NCI-H2227 (cell line): ENCODE measurements around the gene CLSTN2.

ENCODE experiments used
- DNase-seq: peaks from one replicate; lab custom pipeline; 2025; ENCODE audit not compliant: unreplicated experiment; lab: John Stamatoyannopoulos, UW

The CLSTN2 gene

DNA sequence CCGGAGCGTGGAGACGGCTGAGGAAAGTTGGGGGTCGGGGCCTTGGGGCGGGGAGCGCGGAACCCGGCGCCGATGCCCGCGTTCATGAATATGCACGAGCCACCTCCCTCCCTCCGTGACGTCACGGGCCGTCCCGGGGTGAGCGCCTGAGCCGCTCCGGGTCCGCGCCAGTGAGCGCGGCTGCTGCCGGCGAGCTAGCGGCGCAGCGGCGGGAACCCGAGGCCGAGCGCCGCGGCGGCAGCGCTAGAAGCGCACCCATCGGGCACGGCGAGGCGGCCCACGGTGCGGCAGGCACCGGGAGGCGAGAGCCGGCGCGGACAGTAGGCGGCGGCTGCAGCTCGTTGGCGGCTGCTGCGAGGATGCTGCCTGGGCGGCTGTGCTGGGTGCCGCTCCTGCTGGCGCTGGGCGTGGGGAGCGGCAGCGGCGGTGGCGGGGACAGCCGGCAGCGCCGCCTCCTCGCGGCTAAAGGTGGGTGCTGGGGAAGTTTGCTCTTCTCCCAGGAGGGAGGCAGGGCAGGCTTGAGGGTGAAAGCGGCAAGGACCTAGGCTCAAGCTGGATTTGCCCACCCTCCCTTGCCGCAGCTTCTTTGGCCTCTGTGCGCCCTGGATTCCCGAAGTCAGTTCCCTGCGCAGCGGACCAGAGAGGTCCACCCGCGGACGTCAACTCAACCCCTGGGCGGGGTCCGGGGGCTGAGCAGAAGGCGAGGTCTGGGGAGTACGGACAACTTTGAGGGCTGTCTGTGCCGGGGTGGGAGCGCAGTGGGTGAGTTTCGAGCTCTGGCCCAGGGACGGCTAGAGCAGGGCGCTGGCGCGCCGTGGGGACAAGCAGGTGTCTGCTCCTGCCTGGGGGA is at the start of gene CLSTN2:
Gene CLSTN2 (plus strand): TSS at position 170 of the 850 bp plus-strand sequence.
- DNase-seq: peak; percentile 88

DNA sequence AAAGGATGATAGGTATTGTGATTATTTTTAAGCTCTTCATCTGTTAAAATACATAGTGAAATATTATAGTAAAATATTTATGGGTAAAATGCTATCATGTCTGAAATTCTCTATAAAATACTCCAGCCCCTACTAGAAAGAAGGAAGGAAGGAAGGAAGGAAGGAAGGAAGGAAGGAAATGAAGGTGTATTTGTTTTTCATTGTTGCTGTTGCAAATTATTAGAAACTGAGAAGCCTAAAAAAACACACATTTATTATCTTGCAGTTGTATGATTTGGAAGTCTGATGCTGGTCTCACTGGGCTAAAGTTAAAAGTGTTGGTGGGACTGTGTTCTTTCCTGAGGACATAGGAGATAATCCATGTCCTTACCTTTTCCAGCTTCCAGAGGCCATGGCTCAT is 47.6 kb upstream of the CLSTN2 start:
- no peak for DNase-seq

GRCh38 chr3:139888561-139889140 is 46.3 kb upstream of the CLSTN2 start:
- DNase-seq: no peak

DNA sequence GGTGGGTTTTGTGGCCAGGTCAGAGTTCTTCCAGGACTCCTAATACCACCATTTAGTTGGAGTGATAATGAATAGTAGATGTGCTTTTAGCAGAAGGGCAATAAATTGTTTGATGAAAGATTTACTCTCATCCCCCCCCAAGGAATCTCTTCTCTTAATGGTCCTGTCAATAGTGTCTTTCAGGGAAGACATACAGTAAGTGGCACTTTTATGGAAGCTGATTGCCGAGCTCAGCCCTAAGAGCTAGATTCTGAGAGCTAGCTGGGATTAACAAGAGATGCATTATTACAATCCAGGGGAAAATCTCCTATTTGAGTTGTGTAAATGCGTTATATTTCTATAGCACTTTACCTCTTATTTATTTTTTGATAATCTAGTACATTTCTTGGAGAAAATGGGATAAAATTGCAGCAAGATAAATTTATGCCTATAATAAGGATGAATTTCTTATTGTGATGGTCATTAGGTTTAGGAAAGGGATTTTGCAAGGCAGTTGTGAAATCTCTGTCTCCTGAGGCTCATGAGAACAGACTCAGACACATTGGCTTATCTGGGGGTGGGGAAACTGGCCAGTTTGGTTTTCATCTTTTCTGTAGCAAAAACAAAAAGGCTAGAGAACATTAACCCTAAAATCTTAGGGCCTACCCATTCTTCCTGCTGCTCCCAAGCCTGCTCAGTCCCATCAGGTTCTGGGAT is 41.6 kb upstream of the CLSTN2 start:
- DNase-seq: peak; percentile 64

GRCh38 chr3:139893963-139894642 is 40.9 kb upstream of the CLSTN2 start:
- no peak for DNase-seq

GRCh38 chr3:139894643-139894989 is 40.4 kb upstream of the CLSTN2 start:
- DNase-seq: no peak

DNA sequence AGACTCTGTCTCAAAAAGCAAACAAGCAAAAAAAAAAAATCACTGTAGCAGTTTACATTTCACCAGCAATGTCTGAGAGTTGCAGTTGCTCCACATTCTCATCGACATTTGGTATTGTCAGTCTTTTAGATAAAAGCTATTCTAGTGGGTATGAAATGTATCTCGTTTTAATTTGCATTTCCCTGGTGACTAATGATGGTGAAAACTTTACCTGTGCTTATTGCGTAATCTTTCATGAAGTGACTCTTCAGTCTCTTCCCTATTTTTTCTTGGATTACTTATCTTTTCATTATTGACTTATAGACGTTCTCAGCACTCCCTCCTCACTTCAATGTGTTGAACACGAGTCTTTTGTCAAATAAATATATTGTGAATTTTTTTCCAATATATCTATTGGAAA is 37.2 kb upstream of the CLSTN2 start:
- no peak for DNase-seq

- no peak for DNase-seq
These were observed 28.6 kb upstream of the CLSTN2 start for GRCh38 chr3:139906418-139906817.

DNA sequence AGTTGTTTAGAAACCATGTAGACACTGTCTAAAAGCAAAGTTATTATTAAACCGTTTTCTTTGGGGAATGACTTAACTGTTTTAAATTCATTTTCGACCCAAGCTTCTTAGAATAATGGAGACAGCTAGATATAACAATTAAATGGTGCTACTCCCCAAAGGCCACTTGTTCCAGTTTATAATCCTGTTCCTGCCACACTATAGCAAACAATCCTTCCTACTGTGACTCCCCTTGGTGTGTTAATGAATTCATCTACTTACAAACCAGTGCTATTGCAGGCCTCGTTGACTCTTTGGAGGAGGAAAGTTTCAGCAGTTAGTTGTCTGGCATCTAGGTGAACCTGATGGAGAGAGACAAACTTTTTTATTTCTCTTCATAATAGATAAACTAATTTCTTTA is 25.2 kb upstream of the CLSTN2 start:
- no peak for DNase-seq

- DNase-seq: no peak
These were observed 18.7 kb upstream of the CLSTN2 start for GRCh38 chr3:139916271-139916670.

DNA sequence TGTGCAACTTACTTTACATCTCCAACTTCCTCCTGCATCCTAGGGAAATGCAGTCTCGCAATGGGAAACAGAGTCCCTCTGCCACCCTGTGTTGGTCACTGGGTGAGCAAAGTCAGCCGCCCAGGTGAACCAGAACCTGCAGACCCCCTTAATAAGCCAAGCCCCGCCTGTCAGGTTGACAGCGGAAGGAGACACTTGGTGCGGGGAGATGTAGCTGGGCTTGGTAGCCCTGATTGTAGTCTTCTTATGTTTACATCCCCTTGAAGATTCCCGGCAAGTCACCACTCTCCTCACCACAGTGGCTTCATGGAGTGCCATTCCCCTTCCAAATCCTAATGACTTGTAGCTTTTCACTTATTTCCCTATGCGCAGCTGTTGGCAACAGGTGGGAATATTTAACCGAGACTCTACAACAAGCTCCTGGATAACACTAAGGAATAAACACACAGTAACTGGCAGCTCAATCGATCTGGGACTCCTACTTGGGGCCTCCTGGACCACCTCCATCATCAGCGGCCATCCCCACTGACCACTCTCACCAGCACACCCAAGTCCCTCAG is 17.7 kb upstream of the CLSTN2 start:
- no peak for DNase-seq

GRCh38 chr3:139928708-139929505 is 6.1 kb upstream of the CLSTN2 start:
- DNase-seq: no peak

GRCh38 chr3:139930211-139930610 is 4.8 kb upstream of the CLSTN2 start:
- no peak for DNase-seq

DNA sequence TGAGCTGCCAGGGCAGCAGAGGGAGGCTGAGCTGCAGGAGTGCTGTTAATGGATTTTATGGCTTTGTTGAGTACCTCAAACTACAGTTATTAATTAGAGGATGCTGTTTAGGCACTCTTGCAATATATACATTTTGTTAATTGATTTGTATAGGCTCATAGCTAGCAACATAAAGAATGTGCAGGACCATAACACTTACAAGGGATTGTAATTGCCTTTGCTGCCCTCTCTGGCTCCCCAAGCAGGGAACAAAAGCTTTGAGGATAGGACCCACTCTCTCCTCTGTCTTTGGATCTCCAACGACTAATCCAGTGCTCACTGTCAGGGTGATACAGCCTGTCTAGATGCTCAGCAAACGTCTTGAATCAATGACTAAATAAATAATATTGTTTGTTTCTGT is 1.2 kb upstream of the CLSTN2 start:
- DNase-seq: peak; percentile 24

DNA sequence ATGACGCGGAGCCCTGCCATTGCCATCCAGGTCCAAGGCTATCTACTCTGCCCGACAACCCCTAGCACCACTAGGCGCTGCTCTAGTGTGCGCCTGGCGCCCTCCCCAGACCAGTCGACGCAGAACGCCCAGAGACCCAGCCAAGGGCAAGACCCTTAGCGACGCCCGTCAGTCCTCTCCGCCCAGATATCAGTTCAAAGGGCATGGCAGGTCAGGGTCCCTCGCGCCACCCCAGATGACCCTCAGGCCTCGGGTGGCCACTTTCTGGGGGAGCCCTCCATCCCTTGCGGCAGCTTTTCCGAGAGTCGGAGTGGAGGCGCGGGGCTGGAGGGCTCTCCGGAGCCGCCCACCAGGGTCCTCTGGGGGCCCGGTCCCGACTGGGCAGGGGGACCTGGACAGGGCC is 371 bp upstream of the CLSTN2 start:
- peak; percentile 63 for DNase-seq

DNA sequence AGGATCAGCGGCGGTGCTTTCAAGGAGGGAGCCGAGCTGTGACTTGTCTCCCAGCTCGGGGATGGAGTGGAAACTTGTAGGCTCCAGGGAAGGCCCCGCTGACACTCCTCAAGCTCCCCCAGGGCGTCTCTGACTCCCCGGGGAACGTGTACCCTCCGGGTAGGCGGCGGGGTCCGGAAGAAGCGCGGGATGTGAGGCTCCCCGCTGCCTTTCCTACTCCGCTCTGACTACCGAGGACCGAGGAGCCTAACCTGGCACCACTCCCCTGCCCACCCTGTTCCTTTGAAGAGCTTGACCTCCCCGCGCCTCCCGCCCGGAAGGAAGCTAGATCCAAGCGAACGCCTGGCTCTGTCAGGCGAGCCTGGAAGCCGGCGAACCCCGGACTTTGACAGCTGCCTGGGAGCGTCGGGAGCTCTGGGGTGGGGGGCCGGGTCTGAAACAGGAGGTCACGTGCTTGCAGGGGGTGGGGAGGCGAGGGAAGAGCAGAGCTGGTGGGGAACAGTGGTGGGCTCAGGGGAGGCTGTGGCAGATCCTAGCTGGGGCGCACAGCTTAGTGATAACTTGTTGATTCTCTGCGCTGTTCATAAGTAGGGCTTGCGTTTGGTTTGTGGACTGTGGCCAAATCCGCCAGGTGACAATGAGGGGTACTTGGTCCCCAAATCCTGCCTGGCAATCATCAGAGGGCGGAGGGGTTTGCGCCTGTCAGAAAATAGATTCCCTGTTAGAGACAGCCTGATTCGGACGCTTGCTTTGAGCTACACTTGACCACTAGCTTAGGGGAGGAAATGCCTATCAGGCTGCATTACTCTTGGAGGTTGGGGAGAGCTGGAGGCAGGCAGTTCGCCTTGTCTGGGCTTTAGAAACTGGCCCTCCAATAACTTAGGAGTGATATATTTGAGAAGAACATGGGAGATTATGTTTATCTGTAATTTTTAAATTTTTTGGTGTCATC is 1.2 kb downstream of the CLSTN2 start:
- DNase-seq: peak; percentile 41

DNA sequence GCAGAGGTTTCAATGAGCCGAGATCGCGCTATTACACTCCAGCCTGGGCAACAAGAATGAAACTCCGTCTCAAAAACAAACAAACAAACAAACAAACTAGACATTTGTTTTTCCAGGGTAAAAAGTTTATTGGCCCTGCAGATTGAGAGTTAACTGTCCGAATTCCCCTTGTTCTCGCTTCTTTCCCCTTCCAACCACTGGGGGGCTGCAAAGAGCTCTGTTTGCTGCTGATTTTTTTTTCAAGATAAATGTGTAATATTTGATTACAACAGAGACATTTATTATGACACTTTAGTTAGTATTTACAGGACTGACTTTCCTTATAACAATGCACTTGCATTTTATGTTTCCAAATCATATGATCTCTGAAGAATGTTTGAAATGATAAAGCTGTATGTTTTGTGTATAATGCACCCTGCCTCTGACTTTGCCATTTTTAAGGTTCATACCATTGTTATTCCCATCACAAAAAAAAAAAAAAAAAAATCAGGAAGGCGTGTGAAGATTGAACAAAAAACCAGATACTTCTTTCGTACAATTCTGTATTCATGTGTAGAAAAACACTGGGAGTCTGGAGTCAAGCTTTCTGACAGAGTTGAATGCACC is 2.8 kb downstream of the CLSTN2 start:
- DNase-seq: peak; percentile 23

DNA sequence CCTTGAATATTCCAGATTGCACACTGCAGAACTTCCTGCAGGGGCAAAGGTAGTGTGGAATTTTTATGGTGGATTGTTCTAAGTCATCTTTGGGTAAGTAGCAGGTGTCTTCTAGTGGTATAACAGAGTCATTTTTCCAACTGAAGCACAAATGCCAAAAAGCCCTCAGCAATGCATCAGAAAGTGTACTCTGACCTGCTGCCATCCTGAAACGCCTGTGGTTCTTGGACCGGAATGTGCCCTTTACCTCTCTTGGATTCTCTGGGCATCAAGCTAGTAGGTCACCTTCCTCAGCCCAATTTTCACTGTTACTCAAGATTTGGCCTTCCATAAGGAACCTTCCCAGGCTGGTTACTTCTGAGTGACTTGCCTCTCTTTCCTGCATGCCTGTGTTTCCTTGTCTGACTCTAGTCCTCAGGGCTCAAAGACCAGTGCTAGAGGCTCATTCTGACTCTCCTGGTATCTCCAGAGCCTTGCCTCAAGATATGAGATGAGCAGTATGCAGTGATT is 4.8 kb downstream of the CLSTN2 start:
- DNase-seq: no peak

DNA sequence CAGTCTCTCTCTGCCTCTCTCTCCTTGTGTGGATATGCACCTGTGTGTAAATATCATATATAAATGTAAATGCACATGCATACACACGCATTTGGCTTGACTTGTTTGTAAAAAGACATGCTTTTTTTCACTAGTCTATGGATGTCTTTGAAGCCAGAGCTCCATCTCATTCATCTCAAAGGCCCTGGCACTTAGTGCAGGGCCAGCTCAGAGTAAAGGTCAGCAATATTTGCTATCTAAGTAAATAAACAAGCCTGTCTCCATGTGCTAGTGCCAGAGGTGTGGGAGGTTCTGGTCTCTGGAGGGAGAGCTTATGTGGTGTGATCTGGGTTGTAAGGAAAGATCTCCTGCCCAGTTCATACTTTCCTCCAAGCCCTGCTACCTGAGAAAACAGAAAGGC is 5.6 kb downstream of the CLSTN2 start:
- DNase-seq: no peak
